Measurements from ENCODE around the gene POP5.

POP5 gene

GRCh38 chr12:120534203-120534702 lies 46.9 kb downstream of the POP5 start, which contains the start of gene RNF10:
TSS of gene RNF10 (plus strand) at chr12:120534356. CDS start at chr12:120534812, 456 bp downstream.
- H3K27ac ChIP-seq = peak within 1 kb of the TSS; percentile 77
- TF ChIP-seq CTCF (IDR thresholded peaks at IDR 0.05) (no peak), ZFX (IDR thresholded peaks at IDR 0.05; ENCODE audit: borderline replicate concordance) (0 out of 2 replicates have a peak, but pooled peaks have one; percentile 59)

GRCh38 chr12:120532701-120533238 lies 48.4 kb downstream of the POP5 start:
- no peak overlapping the region for H3K27ac ChIP-seq
- TF ChIP-seq CTCF (IDR thresholded peaks at IDR 0.05) = no peak
- no peak for TF ChIP-seq ZFX (IDR thresholded peaks at IDR 0.05; ENCODE audit: borderline replicate concordance)

- H3K27ac ChIP-seq = peak overlapping the region; percentile 93
These were observed 50.8 kb downstream of the POP5 start for GRCh38 chr12:120530418-120530761.

GRCh38 chr12:120529641-120530417 lies 51.4 kb downstream of the POP5 start:
- TF ChIP-seq CTCF (IDR thresholded peaks at IDR 0.05) (peak; percentile 19; the same call in 1 of the 2 replicates), ZFX (IDR thresholded peaks at IDR 0.05; ENCODE audit: borderline replicate concordance) (no peak)
- H3K27ac ChIP-seq = peak overlapping the region; percentile 93

- no peak for TF ChIP-seq ZFX (IDR thresholded peaks at IDR 0.05; ENCODE audit: borderline replicate concordance)
- no peak for TF ChIP-seq CTCF (IDR thresholded peaks at IDR 0.05)
- H3K27ac ChIP-seq = peak within 1 kb of the TSS; percentile 93
These were observed 52.2 kb downstream of the POP5 start, which contains the start of gene COQ5 for GRCh38 chr12:120528861-120529525. TSS of gene COQ5 (minus strand) at chr12:120529158. CDS start at chr12:120529141, 17 bp downstream.
